Dedifferentiated amniotic fluid mesenchymal stem cell (primary cell): ENCODE measurements around the gene VAPA.
"Not testable (repeated sequence)": the region's sequence is repeated elsewhere in the genome, so short reads cannot be mapped to it uniquely, and the experiment has no call there.

Experiments used
- DNase-seq: peaks from one replicate; pipeline ENCODE4 v3.0.0-alpha.2; 2016; ENCODE audit errors: extremely low spot score

VAPA gene

GRCh38 chr18:9886005-9886348 lies 27.8 kb upstream of the VAPA start:
- no peak for DNase-seq

GRCh38 chr18:9887992-9888391 lies 25.8 kb upstream of the VAPA start:
- DNase-seq: no peak

GRCh38 chr18:9890196-9890595 lies 23.6 kb upstream of the VAPA start:
- DNase-seq: no peak

DNA sequence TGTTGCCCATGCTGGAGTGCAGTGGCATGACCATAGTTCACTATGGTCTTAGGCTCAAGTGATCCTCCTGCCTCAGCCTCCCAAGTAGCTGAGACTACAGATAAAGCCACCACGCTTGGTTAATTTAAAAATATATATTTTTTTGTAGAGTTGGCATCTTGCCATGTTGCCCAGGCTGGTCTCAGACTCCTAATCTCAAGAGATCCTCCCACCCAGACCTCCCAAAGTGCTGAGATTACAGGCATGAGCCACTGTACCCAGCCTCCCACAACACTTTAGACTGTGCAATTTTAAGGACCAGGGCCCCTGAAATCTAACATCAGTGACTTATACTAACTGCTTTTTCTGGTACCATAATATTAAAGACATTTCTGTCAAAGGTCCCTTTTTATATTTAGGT lies 22.9 kb upstream of the VAPA start:
- no peak for DNase-seq

DNA sequence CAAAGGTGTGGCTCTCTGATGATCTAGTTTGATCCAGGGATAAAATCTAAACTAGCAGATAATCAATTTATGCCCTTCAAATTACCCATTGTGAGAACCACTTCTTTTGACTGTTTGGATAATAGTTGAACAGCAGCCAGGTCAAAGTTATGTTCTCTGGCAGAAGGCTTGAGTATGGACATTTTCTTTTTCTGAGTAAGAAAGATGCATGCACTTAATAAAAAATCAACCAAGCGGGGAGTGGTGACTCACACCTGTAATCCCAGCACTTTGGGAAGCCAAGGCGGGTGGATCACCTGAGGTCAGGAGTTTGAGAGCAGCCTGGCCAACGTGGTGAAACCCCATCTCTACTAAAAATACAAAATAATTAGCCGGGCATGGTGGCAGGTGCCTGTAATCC lies 22.3 kb upstream of the VAPA start:
- not testable (repeated sequence) for DNase-seq

DNA sequence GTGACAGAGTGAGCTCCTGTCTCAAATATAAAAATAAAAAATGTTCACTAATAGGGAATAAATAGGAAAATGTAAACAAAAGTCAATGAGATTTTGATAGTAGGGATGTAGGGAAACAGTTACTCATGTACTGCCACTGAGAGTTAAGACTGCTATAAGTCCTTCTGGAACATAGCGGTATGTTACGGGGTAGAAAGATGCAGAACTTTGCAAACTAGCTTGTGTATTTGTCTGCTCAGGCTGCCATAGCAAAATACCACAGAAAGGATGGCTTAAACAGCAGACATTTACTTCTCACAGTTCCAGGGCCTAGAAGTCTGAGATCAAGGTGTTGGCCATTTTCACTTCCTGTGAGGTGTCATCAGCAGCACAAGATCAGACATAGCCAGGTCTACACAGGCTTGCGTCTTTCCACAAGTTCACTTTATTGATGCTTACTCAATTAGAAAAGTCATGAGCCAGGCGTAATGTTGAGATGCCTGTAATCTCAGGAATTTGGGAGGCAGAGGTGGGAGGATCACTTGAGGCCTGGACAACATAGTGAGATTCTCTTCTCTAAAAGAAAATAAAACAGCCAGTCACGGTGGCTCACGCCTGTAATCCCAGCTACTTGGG lies 19.3 kb upstream of the VAPA start:
- no peak for DNase-seq

DNA sequence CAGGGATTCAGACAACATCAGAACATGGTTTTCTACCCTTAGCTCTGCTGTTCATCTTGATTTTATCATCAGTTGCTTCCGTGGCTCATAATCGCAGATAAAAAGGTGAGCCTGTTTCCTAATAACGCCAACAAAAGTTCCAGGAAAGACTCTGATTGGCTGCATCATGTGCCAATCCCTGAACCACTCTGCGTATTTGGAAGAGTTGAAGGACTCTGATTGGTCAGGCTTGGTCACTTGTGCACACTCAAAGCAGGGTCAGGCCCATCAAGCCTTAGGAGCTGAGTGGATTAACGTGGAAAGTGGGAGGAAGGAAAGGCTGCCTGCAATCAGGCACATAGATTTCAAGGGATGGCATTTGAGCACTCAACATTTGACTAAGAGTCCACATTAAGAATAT lies 16.7 kb upstream of the VAPA start:
- DNase-seq: no peak

DNA sequence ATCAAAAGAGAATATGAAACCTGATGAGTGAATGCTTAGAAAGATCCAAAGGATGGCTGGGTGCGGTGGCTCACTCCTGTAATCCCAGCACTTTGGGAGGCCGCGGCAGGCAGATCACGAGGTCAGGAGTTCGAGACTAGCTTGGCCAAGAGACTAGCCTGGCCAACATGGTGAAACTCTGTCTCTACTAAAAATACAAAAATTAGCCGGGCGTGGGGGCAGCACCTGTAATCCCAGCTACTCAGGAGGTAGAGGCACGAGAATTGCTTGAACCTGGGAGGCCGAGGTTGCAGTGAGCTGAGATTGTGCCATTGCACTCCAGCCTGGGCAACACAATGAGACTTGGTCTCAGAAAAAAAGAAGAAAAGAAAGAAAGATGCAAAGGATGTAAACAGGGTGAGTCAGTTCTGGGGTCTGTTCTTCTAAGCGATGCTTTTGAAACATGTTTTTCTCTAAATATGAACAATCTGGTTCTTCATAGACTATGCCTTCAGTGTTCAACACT lies 16.0 kb upstream of the VAPA start:
- DNase-seq: not testable (repeated sequence)

GRCh38 chr18:9898792-9899549 lies 14.8 kb upstream of the VAPA start:
- DNase-seq: no peak

DNA sequence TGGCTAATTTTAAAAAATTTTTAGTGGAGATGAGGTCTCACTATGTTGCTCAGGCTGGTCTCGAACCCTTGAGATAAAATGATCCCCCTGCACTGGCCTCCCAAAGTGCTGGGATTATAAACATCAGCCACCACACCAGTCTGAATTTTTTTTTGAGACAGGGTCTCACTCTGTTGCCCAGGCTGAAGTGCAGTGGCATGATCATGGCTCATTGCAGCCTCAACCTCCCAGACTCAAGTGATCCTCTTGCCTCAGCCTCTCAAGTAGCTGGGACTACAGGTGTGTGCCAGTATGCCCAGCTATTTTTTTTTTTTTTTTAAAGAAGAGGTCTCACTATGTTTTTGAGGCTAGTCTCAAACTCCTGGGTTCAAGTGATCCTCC lies 14.3 kb upstream of the VAPA start:
- DNase-seq: not testable (repeated sequence)

GRCh38 chr18:9900699-9901098 lies 13.1 kb upstream of the VAPA start:
- no peak for DNase-seq

DNA sequence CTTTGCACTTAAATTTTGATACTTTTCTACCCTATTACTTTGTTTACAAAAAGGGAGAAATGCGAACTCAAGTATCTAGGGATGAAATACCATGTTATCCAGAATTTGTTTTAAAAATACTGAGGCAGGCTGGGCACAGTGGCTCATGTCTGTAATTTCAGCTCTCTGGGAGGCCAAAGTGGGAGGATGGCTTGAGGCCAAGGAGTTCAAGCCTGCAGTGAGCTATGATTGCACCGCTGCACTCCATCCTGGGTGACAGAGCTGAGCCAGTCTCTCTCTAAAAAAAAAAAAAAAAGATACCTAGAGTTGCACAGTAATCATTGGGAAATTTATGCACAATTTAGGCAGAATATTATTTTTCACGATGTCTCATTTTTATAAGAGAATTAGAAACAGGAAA lies 12.4 kb upstream of the VAPA start:
- peak; percentile 17 for DNase-seq

- DNase-seq: not testable (repeated sequence)
Observed at GRCh38 chr18:9902264-9902663, 11.6 kb upstream of the VAPA start.

DNA sequence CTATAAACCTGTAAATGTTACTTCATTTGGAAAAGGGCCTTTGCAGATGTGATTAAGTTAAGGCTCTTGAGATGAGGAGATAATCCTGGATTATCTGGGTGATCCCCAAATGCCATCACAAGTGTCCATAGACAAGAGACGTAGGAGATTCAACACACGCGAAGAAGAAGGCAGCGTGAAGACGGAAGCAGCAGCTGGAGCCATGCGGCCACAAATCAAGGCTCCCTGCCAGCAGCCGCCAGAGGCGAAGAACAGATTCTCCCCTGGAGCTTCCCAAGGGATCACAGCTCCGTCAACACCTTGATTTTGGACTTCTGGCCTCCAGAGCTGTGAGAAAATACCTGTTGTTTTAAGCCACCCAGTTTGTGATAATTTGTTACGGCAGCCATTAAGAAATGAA lies 11.0 kb upstream of the VAPA start:
- DNase-seq: no peak

DNA sequence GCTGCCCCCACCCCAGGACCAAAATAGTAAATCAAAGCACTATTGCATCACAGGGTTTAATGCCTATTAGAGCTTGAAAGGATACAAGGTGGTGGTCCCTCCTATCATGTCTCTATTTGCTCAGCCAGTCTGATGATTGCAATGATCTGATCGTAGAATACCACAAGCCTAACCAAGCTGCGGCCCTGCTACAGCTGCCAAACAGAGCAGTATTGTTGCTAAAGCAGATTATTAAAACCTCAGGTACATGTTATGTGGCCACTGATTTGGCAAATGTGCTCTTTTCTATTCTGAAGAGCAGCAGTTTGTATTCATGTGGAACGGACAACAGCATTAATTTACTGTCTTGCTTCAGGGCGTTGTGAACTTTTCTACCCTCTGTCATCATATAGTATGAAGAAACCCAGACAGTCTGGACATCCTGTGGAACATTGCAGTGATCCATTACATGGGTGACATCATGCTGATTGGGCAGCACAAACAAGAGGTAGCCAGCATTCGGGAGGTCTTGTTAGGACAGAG lies 8.4 kb upstream of the VAPA start:
- no peak for DNase-seq

DNA sequence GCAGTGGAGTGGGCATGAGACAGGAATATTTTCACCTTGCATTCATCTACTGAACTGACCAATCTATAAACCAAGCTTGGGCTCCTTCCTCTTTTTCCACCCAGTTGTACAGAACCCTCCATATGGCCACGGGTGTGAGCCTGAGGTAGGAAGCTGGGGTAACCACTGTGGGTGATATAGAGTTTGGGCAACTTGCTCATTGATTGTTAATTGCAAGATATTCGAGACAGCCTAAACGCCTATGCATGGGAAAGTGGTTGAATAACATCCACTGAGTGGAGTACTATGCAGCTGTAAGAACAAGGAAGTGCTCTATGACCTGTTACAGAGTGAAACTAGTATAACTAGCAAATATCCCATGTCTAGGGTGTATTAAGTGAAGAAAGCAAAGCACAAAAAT lies 7.3 kb upstream of the VAPA start:
- no peak for DNase-seq

DNA sequence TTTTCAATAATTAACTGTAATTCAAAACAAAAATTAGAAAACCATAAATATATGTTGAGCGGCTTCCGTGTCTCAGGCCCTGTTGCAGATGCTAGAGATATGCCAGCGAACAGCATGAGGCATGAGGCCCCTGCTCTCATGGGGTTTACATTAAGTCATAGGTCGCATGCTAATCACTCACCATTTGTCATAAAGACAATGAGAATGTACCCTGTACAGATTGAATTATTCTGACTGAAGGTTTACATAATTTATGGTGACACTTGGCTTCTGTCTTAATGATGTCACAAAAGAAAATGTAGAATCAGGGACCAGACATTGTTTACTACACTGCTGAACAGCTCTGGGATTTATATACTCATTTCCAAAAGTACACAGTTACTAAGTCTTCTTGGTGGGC lies 5.9 kb upstream of the VAPA start:
- no peak for DNase-seq

GRCh38 chr18:9910071-9910470 lies 3.7 kb upstream of the VAPA start:
- no peak for DNase-seq

- no peak for DNase-seq
Observed at GRCh38 chr18:9910661-9911060, 3.2 kb upstream of the VAPA start.

GRCh38 chr18:9911226-9911625 lies 2.6 kb upstream of the VAPA start:
- no peak for DNase-seq

DNA sequence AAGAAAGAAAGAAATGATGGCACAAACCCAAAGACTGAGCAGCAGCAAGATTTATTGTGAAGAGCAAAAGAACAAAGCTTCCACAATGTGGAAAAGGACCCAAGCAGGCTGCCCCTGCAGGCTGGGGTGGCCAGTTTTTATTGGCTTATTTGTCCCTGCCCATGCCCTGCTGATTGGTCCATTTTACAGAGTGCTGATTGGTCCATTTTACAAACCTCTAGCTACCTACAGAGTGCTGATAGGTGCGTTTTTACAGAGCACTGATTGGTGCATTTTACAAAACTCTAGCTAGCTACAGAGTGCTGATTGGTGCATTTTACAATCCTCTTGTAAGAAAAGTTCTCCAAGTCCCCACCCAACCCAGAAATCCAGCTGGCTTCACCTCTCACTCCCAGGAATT lies 1.5 kb upstream of the VAPA start:
- not testable (repeated sequence) for DNase-seq

GRCh38 chr18:9913151-9913525 lies 678 bp upstream of the VAPA start:
- peak; percentile 44 for DNase-seq

DNA sequence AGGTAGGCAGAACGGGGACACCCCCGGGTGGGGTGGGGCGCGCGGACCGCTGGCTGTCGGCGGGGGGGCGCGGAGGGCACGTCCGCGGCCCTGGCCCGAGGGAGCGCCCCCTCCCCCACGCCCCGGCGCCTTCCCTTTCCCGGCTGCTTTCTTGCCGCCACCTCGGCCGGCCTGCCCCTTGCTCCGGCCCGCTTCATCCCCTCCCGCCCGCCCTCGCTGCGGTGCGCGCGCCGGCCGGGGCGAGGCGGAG lies 443 bp downstream of the VAPA start:
- no peak for DNase-seq
